ENCODE results near the gene SF3A1.
A peak's percentile ranks its signal among the peaks of the same experiment; 100 is the strongest.

The SF3A1 gene

DNA sequence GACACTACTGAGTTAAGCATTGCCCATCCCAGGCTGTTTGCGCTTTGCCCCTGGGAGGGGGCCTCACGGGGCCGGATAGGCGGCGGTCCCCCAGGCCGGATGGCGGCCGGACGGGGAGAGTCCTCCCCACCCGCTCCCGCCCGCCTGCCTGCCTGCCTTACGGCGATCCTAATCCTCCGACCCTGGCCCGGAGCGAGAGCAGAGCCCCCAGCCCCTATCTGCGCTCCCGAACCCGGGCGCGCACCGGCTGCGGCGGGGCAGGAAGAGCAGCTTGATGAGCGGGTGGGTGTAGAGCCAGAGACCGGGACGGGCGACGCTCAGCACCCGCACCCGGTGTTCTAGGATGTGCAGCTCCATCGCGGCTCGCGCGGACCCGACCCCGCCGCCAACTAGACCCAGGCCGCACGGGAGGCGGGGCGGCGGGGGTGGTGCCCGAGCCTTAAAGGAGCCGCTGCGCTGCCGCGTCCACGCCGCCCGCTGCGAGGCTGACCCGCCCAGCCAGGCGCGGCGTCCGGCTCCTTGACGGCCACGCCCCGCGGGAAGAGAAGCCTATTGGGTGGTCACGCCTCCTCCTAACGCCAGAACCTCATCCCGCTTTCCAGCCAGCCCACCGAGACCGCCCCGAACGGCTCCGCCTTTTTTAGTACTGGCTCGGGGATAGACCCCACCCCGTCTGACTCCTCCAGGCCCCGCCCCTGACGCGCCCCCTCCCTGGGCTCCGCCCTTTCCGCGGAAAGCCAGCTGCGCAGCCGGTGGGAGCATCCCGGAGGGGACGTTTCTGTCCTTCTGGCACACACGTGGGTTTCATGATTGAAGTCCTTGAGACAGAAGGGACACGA lies 67.3 kb downstream of the SF3A1 start, which contains the start of gene CASTOR1:
CASTOR1 (minus strand) TSS at position 365 of the 839 bp plus-strand sequence; CDS start at position 357, 8 bp downstream.
- TF ChIP-seq L3MBTL2 (conservative IDR thresholded peaks at IDR 0.05), result 0 out of 2 replicates have a peak, but pooled peaks have one; percentile 3
- TF ChIP-seq NFRKB (IDR thresholded peaks at IDR 0.05), result no peak
- ChIA-PET POLR2A (interaction anchor here (0.9 to 2.3 kb wide), 8 partner anchors 9 to 108 kb away, joined by 3 to 16 read pairs (median 6); partner anchors contain the start of genes CCDC157, SEC14L2, SF3A1 and TBC1D10A), CTCF (interaction anchor here (0.6 to 2.5 kb wide), 6 partner anchors 12 to 816 kb away, joined by 3 to 19 read pairs (median 6); partner anchors contain the start of gene TBC1D10A)
- peak; percentile 100 for DNase-seq (ENCODE audit: extremely low spot score)

DNA sequence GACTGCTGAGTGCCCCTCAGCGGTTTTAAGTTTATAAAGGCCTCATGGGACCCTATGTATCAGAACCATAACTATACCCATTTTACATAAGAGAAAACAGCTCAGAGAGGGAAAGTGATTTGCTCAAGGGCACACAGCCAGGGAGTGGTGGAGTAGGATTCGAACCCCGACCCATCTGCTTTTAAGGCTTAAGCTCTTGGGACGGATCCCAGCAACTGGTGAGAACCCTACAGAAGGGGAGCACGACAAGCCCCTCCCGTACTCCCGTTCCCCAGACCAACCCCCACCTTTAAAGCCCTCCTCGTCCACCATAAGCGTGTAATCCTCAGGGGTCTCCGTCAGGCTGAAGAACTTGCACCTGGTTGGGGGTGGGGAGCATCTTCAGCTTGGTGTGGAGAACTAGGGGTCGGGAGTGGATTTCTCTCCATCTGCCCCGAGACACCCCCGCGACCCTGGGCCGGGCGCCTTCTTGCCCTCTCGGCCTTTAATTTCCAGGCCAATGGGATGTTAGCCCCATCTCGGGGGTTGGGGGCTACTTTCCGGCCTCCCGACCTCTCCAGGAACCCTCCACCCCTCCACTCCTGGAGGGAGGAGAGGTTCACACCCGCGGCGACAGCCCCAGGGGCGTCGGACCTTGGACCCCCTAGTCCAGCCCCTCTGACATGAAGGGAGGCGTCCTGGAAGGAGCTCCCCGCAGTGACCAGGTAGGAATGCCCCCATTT lies 68.1 kb downstream of the SF3A1 start:
- no peak for DNase-seq (ENCODE audit: extremely low spot score)
- ChIA-PET POLR2A (interaction anchor here (0.7 to 1.9 kb wide), 11 partner anchors 8 to 135 kb away, joined by 3 to 11 read pairs (median 4); partner anchors contain the start of genes CCDC157, RNF215, SEC14L2 and SF3A1), CTCF (interaction anchor here (0.6 to 2.5 kb wide), 25 partner anchors 8 to 815 kb away, joined by 3 to 24 read pairs (median 4); partner anchors contain the start of genes CCDC157, RNF215, SEC14L2 and SF3A1)
- TF ChIP-seq L3MBTL2 (conservative IDR thresholded peaks at IDR 0.05) (0 out of 2 replicates have a peak, but pooled peaks have one; percentile 9), NFRKB (IDR thresholded peaks at IDR 0.05) (no peak)

DNA sequence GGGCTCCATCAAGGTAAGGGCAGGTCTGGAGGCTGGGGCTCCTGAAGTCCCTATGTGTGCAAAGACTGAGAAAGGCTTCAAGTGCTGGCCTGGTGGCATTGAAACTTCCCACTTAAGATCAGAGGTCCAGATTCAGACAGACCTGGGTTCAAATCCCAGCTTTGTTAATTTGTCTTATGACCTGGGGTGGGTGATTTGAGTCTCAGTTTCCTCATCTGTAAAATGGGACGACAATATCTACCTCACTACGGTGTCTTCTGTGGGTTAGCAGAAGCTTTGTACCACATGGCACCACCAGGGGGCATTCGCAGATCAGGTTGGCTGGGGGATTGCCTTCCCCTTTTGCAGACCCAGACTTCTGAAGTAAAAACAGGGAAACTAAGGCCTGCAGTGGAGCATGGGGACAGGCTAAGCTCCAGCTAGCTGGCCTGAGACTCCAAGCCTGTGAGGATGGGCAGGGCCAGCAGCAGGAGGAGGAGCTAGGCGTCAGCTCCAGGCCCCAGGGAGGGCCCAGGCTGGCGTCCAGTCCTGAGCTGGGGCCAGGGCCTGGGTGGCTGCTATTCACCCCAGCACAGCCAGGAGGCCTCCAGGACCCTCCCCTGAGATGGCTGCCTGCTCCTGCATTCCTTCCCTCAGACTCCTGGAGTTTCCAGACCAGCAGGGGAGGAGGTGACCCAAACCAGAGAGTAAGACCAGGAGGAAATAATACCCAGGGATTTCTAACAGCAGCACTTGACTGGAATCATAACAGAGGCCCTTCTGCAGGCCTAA lies 68.9 kb downstream of the SF3A1 start:
- no peak for TF ChIP-seq FOXK2 (IDR thresholded peaks at IDR 0.05)
- 0 out of 2 replicates have a peak, but pooled peaks have one; percentile 84 for TF ChIP-seq HDGF (IDR thresholded peaks at IDR 0.05; ENCODE audit: borderline replicate concordance)
- TF ChIP-seq, protein P1, sequence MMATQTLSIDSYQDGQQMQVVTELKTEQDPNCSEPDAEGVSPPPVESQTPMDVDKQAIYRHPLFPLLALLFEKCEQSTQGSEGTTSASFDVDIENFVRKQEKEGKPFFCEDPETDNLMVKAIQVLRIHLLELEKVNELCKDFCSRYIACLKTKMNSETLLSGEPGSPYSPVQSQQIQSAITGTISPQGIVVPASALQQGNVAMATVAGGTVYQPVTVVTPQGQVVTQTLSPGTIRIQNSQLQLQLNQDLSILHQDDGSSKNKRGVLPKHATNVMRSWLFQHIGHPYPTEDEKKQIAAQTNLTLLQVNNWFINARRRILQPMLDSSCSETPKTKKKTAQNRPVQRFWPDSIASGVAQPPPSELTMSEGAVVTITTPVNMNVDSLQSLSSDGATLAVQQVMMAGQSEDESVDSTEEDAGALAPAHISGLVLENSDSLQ (IDR thresholded peaks at IDR 0.05), result no peak
- TF ChIP-seq BHLHE40 (IDR thresholded peaks at IDR 0.05; ENCODE audit: borderline replicate concordance), result no peak
- no peak for TF ChIP-seq ARNT (IDR thresholded peaks at IDR 0.05)
- TF ChIP-seq ZNF384 (IDR thresholded peaks at IDR 0.05), result no peak
- TF ChIP-seq TARDBP (IDR thresholded peaks at IDR 0.05), result no peak
- TF ChIP-seq LEF1 (IDR thresholded peaks at IDR 0.05; ENCODE audit: borderline replicate concordance), result 0 out of 2 replicates have a peak, but pooled peaks have one; percentile 12
- TF ChIP-seq SP1 (IDR thresholded peaks at IDR 0.05), result no peak
- TF ChIP-seq SUZ12 (IDR thresholded peaks at IDR 0.05), result no peak
- no peak for TF ChIP-seq FOXM1 (IDR thresholded peaks at IDR 0.05; ENCODE audit: borderline replicate concordance)
- ChIA-PET CTCF (interaction anchor here (0.6 to 2.5 kb wide), 25 partner anchors 9 to 379 kb away, joined by 3 to 24 read pairs (median 4); partner anchors contain the start of genes CCDC157, RNF215, SEC14L2 and SF3A1), POLR2A (interaction anchor here (0.7 to 1.9 kb wide), 11 partner anchors 8 to 136 kb away, joined by 3 to 11 read pairs (median 4); partner anchors contain the start of genes CCDC157, RNF215, SEC14L2 and SF3A1)
- DNase-seq (ENCODE audit: extremely low spot score), result peak; percentile 76

DNA sequence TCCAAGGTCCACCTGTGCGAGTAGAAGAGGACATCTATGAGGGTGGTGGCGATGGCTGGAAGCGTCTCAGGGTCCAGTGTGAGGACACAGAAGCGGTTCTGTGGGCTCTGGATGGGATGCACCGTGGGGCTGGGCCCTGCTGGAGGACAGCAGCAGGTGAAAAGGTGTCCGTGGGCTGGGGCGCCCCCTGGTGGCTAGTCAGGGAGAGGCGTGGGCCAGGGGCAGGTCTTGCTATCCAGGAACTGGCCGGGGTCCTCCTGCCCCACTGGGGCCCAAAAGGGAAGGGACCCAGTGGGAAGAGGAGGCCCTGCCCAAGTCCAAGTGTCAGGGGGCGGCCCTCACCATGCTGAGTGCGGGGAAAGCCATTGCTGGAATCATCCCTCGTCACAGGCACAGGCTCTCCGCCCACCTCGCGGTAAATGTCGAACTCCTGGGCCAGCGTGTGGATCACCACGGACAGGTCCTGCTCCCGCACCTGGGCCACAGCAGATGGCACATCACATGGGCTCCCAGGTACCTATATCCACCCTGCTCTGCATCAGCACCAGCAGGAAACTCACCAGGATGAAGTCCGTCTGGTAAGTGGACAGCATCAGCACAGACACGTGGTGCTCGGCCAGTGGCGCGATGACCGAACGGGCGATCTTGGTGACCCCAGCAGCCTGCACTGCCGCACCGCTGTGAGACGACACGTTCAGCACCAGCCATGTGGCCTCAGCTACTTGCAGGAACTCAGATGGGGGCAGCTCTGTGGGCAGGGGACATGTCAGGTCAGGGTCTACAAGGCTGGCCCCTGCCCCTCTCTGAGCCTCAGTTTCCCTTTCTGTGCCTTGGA lies 69.7 kb downstream of the SF3A1 start:
- DNase-seq (ENCODE audit: extremely low spot score), result peak; percentile 86
- ChIA-PET POLR2A (interaction anchor here (1.0 to 1.7 kb wide), 2 partner anchors 62 to 85 kb away, joined by 3 to 4 read pairs; no protein-coding TSS in a partner anchor), CTCF (interaction anchor here (0.6 to 2.5 kb wide), 13 partner anchors 19 to 179 kb away, joined by 3 to 24 read pairs (median 7); partner anchors contain the start of genes CCDC157, RNF215, SEC14L2 and SF3A1)
- TF ChIP-seq TARDBP (IDR thresholded peaks at IDR 0.05) (no peak), ARNT (IDR thresholded peaks at IDR 0.05) (no peak), L3MBTL2 (conservative IDR thresholded peaks at IDR 0.05) (no peak), BHLHE40 (IDR thresholded peaks at IDR 0.05; ENCODE audit: borderline replicate concordance) (no peak), LEF1 (IDR thresholded peaks at IDR 0.05; ENCODE audit: borderline replicate concordance) (no peak), ELF4 (IDR thresholded peaks at IDR 0.05) (no peak), FOXK2 (IDR thresholded peaks at IDR 0.05) (no peak), FOXM1 (IDR thresholded peaks at IDR 0.05; ENCODE audit: borderline replicate concordance) (no peak), ZNF384 (IDR thresholded peaks at IDR 0.05) (no peak), SP1 (IDR thresholded peaks at IDR 0.05) (no peak), SUZ12 (IDR thresholded peaks at IDR 0.05) (no peak), HDGF (IDR thresholded peaks at IDR 0.05; ENCODE audit: borderline replicate concordance) (no peak)
- TF ChIP-seq, protein P1 (IDR thresholded peaks at IDR 0.05), result no peak

DNA sequence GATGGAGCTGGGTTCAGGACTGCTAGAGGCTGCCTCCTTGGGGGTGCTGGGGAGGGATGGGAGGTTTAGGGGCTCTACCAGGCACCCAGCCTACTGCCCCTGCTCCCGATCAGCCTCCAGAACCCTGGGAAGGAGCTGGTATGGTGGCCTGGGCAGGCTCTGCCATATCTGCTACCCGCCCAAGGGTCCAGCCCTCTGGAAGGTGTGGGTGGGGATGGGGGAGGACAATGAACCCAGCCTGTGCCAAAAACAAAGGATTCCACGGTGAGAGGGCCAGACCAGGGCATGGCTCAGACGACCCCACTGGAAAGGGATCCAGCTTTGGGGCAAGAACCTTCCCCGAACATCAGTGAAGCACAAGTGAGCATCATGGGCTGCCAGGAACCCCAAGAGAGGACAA lies 70.4 kb downstream of the SF3A1 start:
- ChIA-PET POLR2A (no interaction called here), CTCF (interaction anchor here (0.7 kb wide), 1 partner anchor 8 kb away, joined by 3 read pairs; no protein-coding TSS in a partner anchor)
- no peak for TF ChIP-seq NFRKB (IDR thresholded peaks at IDR 0.05)
- TF ChIP-seq, protein P1 (IDR thresholded peaks at IDR 0.05), result no peak
- TF ChIP-seq SUZ12 (IDR thresholded peaks at IDR 0.05), result no peak
- TF ChIP-seq FOXK2 (IDR thresholded peaks at IDR 0.05), result no peak
- no peak for TF ChIP-seq SP1 (IDR thresholded peaks at IDR 0.05)
- no peak for TF ChIP-seq FOXA1 (IDR thresholded peaks at IDR 0.05)
- TF ChIP-seq ARNT (IDR thresholded peaks at IDR 0.05), result no peak
- no peak for DNase-seq (ENCODE audit: extremely low spot score)
